ENCODE data around the gene CEP72.
"Not testable (repeated sequence)": the region's sequence is repeated elsewhere in the genome, so short reads cannot be mapped to it uniquely, and the experiment has no call there.

The CEP72 gene

GRCh38 chr5:620152-620551, 8.0 kb downstream of the CEP72 start:
- DNase-seq, result no peak

- no peak for DNase-seq
Measured at GRCh38 chr5:620586-621180, 8.5 kb downstream of the CEP72 start.

- DNase-seq, result no peak
Measured at GRCh38 chr5:621341-621761, 9.2 kb downstream of the CEP72 start.

GRCh38 chr5:622359-622758, 10.2 kb downstream of the CEP72 start:
- DNase-seq, result no peak

- no peak for DNase-seq
Measured at GRCh38 chr5:622946-623522, 10.9 kb downstream of the CEP72 start.

- DNase-seq, result no peak
Measured at GRCh38 chr5:623531-623930, 11.4 kb downstream of the CEP72 start.

- DNase-seq, result no peak
Measured at GRCh38 chr5:624118-624950, 12.2 kb downstream of the CEP72 start.

GRCh38 chr5:624951-625230, 12.8 kb downstream of the CEP72 start:
- no peak for DNase-seq

- DNase-seq, result no peak
Measured at GRCh38 chr5:625516-625915, 13.4 kb downstream of the CEP72 start.

- DNase-seq, result no peak
Measured at GRCh38 chr5:626850-627249, 14.7 kb downstream of the CEP72 start.

- no peak for DNase-seq
Measured at GRCh38 chr5:627840-628239, 15.7 kb downstream of the CEP72 start.

GRCh38 chr5:628351-629205, 16.4 kb downstream of the CEP72 start:
- not testable (repeated sequence) for DNase-seq

GRCh38 chr5:633501-633955, 21.4 kb downstream of the CEP72 start:
- DNase-seq, result no peak

- DNase-seq, result no peak
Measured at GRCh38 chr5:634191-634590, 22.1 kb downstream of the CEP72 start.

- no peak for DNase-seq
Measured at GRCh38 chr5:635306-636055, 23.3 kb downstream of the CEP72 start.

- DNase-seq, result no peak
Measured at GRCh38 chr5:636951-637350, 24.8 kb downstream of the CEP72 start.

GRCh38 chr5:637581-638450, 25.7 kb downstream of the CEP72 start:
- DNase-seq, result no peak

- DNase-seq, result no peak
Measured at GRCh38 chr5:638501-639252, 26.5 kb downstream of the CEP72 start.

- DNase-seq, result no peak
Measured at GRCh38 chr5:639253-639530, 27.1 kb downstream of the CEP72 start.

GRCh38 chr5:639584-640213, 27.6 kb downstream of the CEP72 start:
- no peak for DNase-seq

Data from NCI-H2029 treated with DMSO at 0.1 percent for 48 hours (cell line).